Measurements from ENCODE around the gene PLPPR1.

DNA sequence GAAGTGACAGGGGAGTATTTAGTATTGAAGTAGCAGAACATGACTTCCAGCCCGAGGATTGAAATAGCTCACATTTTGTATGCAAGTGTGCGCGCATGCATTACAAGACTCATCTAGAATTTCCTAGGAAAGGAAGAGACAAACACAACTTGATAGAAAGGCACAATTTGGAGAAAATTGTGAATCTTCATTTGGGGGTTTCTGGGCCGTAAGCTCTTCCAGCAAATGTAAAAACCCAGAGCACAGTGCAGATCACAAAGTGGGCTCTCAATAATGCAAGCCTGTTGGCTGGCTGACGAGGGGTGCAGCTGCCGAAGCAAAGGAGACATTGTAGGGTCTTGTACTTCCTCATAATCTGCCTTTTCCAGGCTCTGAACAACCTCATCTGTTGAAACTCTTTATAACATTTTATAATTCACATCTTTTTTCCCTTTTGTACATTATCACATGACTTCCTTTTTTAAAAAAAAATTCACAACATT lies 247.3 kb downstream of the PLPPR1 start:
- TF ChIP-seq CTCF (IDR thresholded peaks at IDR 0.05) (no peak), REST (IDR thresholded peaks at IDR 0.05; ENCODE audit: insufficient read depth in 1 of 2, low read depth in 2 of 2, low read length in 1 of 2) (no peak)

All from Panc1 (cell line).